Uterus (tissue), 4 donors: ENCODE results near the gene MYCN. TPM values are rescaled to one million over a fixed set of nuclear protein-coding genes. Genes with fewer than 3 reads are reported as not detected.

Source experiments
- DNase-seq, 2 donors: peaks; one replicate each; pipeline ENCODE4 v3.0.0-alpha.2; 2019 to 2020
- H3K27ac ChIP-seq, 2 donors: fragments of 200-600 bp; sonication (generic); 1 replicate in 1 of 2; 2 replicates in 1 of 2; pipeline ENCODE4 v1.5.1; 2016 to 2018
- H3K27me3 ChIP-seq, 2 donors: fragments of 200-600 bp; sonication (generic); one replicate each; pipeline ENCODE4 v1.5.1; 2018 to 2019; ENCODE audit warnings: control low read depth in 1 of 2
- H3K36me3 ChIP-seq, 2 donors: fragments of 200-600 bp; sonication (generic); one replicate each; pipeline ENCODE4 v1.5.1; 2019; ENCODE audit warnings: control low read depth in 1 of 2
- H3K4me1 ChIP-seq, 2 donors: fragments of 200-600 bp; sonication (generic); one replicate each; pipeline ENCODE4 v1.5.1; 2018 to 2019; ENCODE audit warnings: control low read depth in 1 of 2
- H3K4me3 ChIP-seq, 2 donors: fragments of 200-600 bp; sonication (generic); 1 replicate in 1 of 2; 2 replicates in 1 of 2; pipeline ENCODE4 v1.5.1; 2018 to 2019; ENCODE audit warnings: mild to moderate bottlenecking in 1 of 2
- H3K9me3 ChIP-seq, 2 donors: fragments of 200-600 bp; sonication (generic); one replicate each; pipeline ENCODE4 v1.5.1; 2019; ENCODE audit warnings: control low read depth in 1 of 2
- POLR2A ChIP-seq, 2 donors: fragments of 450-650 bp; IDR thresholded peaks; one replicate each; pipeline ENCODE4 v1.6.1; 2016; ENCODE audit warnings: antibody characterized with exemption in 2 of 2, mild to moderate bottlenecking in 1 of 2, moderate library complexity in 1 of 2
- intact Hi-C: fragments of 100-400 bp; cut with DNase I; formaldehyde crosslinking; loops from one replicate; pipeline ENCODE4 v1.15.1; 2023; ENCODE audit warnings: low total_unique reads
- total RNA-seq, 4 donors: library from RNA; depleted of rRNA in 3 of 4; stranded (reverse); fragments of >200 nt in 3 of 4; gene quantifications; one replicate each; pipeline versions ENCODE4 v1.1.0 to v1.2.4, GENCODE V29; 2014 to 2023
- TF ChIP-seq, protein P1 (sequence below), 4 experiments: fragments of 200-600 bp in 2 of 4; fragments of 450-650 bp in 2 of 4; sonication (generic) in 2 of 4; IDR thresholded peaks; one replicate each; pipeline ENCODE4 v1.5.1; 2016 to 2019; ENCODE audit warnings: antibody characterized with exemption in 4 of 4, mild to moderate bottlenecking in 2 of 4, moderate library complexity in 1 of 4
- donor health status: DM: yes; HTN: yes; CAD: no.

MYCN gene
- total RNA-seq, 4 donors from 2014 or later, result 1.3 to 4.1 (median 1.9) TPM; not detected in 1

DNA sequence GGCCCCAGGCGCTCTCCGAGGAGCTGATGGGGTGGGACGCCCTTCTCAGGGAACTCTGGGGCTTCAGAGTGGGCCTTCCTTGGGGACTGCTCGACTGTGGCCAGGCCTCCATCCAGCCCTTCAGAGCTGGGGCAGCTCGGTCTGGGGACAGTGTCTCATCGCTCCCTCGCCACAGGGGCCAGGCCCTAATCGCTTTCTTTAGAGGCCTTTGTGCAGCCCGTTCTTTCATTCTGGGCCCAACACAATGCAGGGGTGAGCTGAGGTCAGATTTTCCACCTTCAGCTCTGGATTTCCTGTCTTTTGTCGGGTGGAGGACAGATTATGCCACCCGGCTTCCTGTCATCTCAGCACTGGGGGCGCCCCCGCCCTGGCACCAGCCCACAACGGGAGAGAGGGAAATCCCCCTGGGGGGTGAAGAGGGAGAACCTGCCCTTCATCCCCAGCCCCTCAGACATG lies 25.2 kb downstream of the MYCN start:
- no peak for TF ChIP-seq POLR2A (IDR thresholded peaks at IDR 0.05)
- TF ChIP-seq, protein P1, sequence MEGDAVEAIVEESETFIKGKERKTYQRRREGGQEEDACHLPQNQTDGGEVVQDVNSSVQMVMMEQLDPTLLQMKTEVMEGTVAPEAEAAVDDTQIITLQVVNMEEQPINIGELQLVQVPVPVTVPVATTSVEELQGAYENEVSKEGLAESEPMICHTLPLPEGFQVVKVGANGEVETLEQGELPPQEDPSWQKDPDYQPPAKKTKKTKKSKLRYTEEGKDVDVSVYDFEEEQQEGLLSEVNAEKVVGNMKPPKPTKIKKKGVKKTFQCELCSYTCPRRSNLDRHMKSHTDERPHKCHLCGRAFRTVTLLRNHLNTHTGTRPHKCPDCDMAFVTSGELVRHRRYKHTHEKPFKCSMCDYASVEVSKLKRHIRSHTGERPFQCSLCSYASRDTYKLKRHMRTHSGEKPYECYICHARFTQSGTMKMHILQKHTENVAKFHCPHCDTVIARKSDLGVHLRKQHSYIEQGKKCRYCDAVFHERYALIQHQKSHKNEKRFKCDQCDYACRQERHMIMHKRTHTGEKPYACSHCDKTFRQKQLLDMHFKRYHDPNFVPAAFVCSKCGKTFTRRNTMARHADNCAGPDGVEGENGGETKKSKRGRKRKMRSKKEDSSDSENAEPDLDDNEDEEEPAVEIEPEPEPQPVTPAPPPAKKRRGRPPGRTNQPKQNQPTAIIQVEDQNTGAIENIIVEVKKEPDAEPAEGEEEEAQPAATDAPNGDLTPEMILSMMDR (IDR thresholded peaks at IDR 0.05), result no peak
- H3K27ac ChIP-seq, result no peak overlapping the region
- H3K4me1 ChIP-seq, result no peaks in the 10 kb centered on the region
- H3K9me3 ChIP-seq, result no peaks in the 10 kb centered on the region
- H3K4me3 ChIP-seq, result no peak overlapping the region
- H3K36me3 ChIP-seq, result no peaks in the 10 kb centered on the region
- intact Hi-C loops, result no loop called here
- no peaks in the 10 kb centered on the region for H3K27me3 ChIP-seq
- no peak for DNase-seq

DNA sequence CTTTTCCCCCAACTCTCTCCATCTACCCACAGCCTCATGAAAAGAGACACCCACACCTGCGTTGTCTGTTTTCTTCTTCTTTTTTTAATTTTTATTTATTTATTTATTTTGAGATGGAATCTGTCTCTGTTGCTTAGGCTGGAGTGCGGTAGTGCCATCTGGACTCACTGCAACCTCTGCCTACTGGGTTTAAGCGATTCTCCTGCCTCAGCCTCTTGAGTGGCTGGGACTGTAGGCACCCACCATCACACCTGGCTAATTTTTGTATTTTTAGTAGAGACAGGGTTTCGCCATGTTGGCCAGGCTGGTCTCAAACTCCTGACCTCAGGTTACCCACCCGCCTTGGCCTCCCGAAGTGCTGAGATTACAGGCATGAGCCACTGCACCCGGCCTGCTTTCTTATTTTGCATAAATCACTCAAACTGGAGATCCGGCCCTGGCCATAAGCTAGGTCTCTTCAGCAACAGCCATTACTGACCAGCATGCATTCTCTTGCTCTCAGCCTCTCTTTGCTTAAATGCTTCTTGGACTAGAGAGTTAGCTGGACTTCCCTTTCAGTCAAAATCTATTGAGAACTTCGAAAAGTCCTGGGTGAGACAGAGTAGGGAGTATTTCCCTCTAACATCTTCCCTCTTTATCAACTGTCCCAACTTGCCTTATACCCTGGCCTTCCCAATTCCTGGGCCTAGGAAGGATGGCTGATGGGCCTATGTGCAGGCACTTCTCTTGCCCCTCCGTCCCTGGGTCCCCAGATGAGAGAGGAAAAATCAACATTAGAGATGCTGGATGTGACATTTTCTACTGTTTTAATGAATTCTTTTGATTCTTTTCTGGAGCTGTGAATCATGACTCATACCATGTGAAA lies 27.3 kb downstream of the MYCN start:
- no peak overlapping the region for H3K27ac ChIP-seq
- TF ChIP-seq POLR2A (IDR thresholded peaks at IDR 0.05), result no peak
- TF ChIP-seq, protein P1 (IDR thresholded peaks at IDR 0.05), result no peak
- intact Hi-C loops, result no loop called here

DNA sequence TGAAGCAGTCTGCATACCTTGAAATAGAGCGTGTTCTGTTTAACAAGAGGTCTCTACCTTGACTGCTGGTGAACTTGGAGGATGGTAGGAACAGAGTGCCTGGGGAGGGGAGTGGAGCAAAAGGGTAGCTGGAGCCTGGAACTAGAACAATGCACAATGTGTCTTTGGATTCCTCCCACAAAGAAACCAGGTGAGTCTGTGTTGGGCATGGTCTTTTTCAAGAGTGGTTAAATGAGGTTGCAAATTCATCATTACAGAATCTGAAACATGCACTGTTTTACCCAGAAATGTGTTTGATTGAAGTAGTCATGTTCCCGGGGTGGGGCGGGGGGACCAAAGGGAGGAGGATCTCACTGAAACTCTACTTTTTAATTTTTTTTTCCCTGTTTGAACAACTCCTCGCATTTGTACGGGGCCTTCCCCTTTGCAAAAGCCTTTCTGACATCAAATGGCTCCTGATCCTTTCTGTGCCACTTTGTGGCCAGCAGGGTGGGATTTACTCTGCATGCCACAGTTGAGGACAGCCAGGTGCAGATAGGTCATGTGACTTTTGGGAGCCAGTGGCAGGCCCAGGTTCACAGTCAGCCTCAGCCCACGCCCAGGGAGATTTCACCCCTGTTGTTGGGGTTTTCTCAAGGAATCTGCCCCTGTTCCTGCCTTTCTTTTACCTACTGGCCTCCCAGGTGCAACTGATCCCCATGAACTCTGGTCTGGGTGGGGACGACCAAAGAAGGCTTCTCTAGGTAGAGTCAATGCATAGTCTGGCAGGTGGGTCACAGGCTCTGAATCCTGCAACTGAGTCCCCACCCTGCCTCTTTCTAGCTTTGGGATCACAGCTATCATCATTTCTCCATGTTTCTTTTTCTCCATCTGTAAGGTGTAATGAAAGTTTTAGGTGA lies 28.2 kb downstream of the MYCN start:
- DNase-seq, result no peak
- H3K27ac ChIP-seq, result no peak overlapping the region
- no peaks in the 10 kb centered on the region for H3K4me1 ChIP-seq
- H3K27me3 ChIP-seq, result no peaks in the 10 kb centered on the region
- no peaks in the 10 kb centered on the region for H3K36me3 ChIP-seq
- H3K4me3 ChIP-seq, result no peak overlapping the region
- no peak for TF ChIP-seq POLR2A (IDR thresholded peaks at IDR 0.05)
- TF ChIP-seq, protein P1 (IDR thresholded peaks at IDR 0.05), result no peak
- intact Hi-C loops, result no loop called here
- no peaks in the 10 kb centered on the region for H3K9me3 ChIP-seq

More for the DNA sequence above, 27.3 kb downstream of the MYCN start:
- no peaks in the 10 kb centered on the region for H3K36me3 ChIP-seq
- no peaks in the 10 kb centered on the region for H3K27me3 ChIP-seq
- no peaks in the 10 kb centered on the region for H3K9me3 ChIP-seq
- no peak overlapping the region for H3K4me3 ChIP-seq
- no peak for DNase-seq
- no peaks in the 10 kb centered on the region for H3K4me1 ChIP-seq

DNA sequence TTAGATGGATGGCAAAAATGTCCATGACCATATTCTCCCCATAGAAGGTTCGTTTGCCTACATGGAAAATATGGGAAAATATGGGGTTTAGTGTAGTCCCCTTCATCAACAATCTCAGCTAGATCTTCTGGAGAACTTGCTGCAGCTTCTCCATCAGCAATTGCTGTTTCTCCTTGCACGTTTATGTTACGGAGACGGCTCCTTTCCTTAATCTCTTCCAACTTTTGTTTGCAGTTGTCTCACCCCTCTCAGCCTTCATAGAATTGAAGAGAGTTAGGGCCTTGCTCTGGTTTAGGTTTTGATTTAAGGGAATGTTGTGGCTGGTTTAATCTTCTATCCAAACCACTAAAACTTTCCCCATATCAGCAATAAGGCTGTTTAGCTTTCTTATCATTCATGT lies 28.9 kb downstream of the MYCN start:
- TF ChIP-seq POLR2A (IDR thresholded peaks at IDR 0.05), result no peak
- TF ChIP-seq, protein P1 (IDR thresholded peaks at IDR 0.05), result no peak
- no peak for DNase-seq
- H3K9me3 ChIP-seq, result no peaks in the 10 kb centered on the region
- no peak overlapping the region for H3K27ac ChIP-seq
- H3K27me3 ChIP-seq, result no peaks in the 10 kb centered on the region
- no peaks in the 10 kb centered on the region for H3K4me1 ChIP-seq
- H3K36me3 ChIP-seq, result no peaks in the 10 kb centered on the region
- H3K4me3 ChIP-seq, result no peak overlapping the region
- intact Hi-C loops, result no loop called here
